ENCODE results near the gene ZBBX.

DNA sequence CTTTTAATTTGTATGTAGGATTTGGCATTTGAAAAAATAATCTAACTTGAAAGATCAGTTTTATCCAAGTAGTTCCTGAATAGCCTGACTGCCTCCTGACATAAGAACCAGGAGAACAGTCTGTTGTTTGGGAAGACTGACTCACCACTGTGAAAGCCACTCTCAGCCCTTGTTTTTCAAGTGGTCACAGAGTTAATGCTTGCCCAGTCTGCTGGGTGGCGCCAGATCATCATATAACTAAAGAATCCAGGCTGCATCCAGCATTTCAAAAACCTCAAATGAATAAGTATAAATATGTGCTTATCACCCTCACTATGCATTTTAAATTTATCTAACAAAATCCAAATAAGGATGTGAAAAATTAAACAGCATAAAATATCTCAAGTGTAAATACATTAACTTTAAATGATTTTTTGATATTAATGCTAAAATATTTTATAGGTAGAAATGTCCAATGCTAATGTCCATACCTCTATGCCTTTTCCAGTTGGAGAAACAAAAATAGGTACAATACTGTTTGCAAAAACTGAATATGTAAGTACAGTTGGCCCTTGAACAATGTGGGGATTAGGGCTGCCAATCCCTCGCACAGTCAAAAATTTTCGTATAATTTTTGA is 26.9 kb upstream of the ZBBX start:
- TF ChIP-seq, protein P1, sequence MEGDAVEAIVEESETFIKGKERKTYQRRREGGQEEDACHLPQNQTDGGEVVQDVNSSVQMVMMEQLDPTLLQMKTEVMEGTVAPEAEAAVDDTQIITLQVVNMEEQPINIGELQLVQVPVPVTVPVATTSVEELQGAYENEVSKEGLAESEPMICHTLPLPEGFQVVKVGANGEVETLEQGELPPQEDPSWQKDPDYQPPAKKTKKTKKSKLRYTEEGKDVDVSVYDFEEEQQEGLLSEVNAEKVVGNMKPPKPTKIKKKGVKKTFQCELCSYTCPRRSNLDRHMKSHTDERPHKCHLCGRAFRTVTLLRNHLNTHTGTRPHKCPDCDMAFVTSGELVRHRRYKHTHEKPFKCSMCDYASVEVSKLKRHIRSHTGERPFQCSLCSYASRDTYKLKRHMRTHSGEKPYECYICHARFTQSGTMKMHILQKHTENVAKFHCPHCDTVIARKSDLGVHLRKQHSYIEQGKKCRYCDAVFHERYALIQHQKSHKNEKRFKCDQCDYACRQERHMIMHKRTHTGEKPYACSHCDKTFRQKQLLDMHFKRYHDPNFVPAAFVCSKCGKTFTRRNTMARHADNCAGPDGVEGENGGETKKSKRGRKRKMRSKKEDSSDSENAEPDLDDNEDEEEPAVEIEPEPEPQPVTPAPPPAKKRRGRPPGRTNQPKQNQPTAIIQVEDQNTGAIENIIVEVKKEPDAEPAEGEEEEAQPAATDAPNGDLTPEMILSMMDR (IDR thresholded peaks at IDR 0.05) = peak in 1 of 3 experiments; percentile 12
- no peak for TF ChIP-seq POLR2A (IDR thresholded peaks at IDR 0.05)

Data from testis (tissue), 2 donors.